ENCODE results near the gene ERFL.

- TF ChIP-seq POLR2AphosphoS5 (IDR thresholded peaks at IDR 0.05) (no peak), CTCF (IDR thresholded peaks at IDR 0.05) (no peak), POLR2A (IDR thresholded peaks at IDR 0.05; ENCODE audit: low read depth) (no peak), EP300 (IDR thresholded peaks at IDR 0.05) (no peak)
Measured at GRCh38 chr19:41928221-41928683, at the start of gene ERFL.

Measured in esophagus muscularis mucosa (tissue), 4 donors.